ENCODE data around the gene LRRC7. TPM values are rescaled to one million over a fixed set of nuclear protein-coding genes. Genes with fewer than 3 reads are reported as not detected.

Gene LRRC7
- total and polyA plus RNA-seq, 4 donors = 6.1 TPM; not detected in 3

DNA sequence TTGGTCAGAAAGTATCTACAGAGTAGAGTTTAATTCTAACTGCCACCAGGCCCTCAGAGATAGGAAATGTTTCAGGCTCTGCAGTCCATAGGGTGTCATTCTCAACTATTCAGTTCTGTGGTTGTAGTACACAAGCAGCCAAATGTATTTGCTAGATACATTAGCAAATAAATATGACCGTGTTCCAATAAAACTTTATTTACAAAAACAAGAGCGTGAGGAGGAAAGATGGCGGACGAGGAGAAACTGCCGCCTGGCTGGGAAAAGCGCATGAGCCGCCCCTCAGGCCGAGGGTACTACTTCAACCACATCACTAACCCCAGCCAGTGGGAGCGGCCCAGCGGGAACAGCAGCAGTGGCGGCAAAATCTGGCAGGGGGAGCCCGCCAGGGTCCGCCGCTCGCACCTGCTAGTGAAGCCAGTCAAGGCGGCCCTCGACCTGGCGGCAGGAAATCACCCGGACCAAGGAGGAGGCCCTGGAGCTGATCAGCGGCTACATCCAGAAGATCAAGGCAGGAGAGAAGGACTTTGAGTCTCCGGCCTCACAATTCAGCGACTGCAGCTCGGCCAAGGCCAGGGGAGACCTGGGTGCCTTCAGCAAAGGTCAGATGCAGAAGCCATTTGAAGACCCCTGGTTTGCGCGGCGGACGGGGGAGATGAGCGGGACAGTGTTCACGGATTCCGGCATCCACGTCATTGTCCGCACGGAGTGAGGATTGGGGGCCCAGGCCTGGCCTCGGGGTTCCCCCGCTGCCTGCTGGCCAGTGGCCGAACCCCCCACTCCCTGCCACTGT is 351.6 kb downstream of the LRRC7 start:
- Histone ChIP-seq H3K4me1 (ENCODE audit: control insufficient read depth in 5 of 5, insufficient read depth in 5 of 5, low read length in 5 of 5) (peaks cover 0 to 15% (median 0%) of the 10 kb centered on the region in 5 donors), H3K9ac (ENCODE audit: insufficient read depth in 1 of 2, low read length in 2 of 2) (no peak overlapping the region), H3K36me3 (ENCODE audit: control insufficient read depth in 4 of 4, insufficient read depth in 4 of 4, low read length in 4 of 4) (no peaks in the 10 kb centered on the region), H3K27ac (ENCODE audit: low read depth in 1 of 2, low read length in 1 of 2) (no peak overlapping the region), H3K9me3 (ENCODE audit: control insufficient read depth in 4 of 4, insufficient read depth in 3 of 4, low read length in 3 of 4) (peaks cover 0 to 5% (median 2%) of the 10 kb centered on the region in 4 donors), H3K27me3 (ENCODE audit: control insufficient read depth in 3 of 3, insufficient read depth in 3 of 3, low read length in 2 of 3) (no peaks in the 10 kb centered on the region), H3K4me3 (no peak overlapping the region)
- no peak for ATAC-seq (ENCODE audit: insufficient read depth, low FRiP score)
- WGBS, 2 donors = 97% methylated on average over 36 of the region's 36 CpGs
- no peak for DNase-seq
- TF ChIP-seq, protein P1, sequence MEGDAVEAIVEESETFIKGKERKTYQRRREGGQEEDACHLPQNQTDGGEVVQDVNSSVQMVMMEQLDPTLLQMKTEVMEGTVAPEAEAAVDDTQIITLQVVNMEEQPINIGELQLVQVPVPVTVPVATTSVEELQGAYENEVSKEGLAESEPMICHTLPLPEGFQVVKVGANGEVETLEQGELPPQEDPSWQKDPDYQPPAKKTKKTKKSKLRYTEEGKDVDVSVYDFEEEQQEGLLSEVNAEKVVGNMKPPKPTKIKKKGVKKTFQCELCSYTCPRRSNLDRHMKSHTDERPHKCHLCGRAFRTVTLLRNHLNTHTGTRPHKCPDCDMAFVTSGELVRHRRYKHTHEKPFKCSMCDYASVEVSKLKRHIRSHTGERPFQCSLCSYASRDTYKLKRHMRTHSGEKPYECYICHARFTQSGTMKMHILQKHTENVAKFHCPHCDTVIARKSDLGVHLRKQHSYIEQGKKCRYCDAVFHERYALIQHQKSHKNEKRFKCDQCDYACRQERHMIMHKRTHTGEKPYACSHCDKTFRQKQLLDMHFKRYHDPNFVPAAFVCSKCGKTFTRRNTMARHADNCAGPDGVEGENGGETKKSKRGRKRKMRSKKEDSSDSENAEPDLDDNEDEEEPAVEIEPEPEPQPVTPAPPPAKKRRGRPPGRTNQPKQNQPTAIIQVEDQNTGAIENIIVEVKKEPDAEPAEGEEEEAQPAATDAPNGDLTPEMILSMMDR (IDR thresholded peaks at IDR 0.05; ENCODE audit: control extremely low read depth, extremely low read depth) = no peak

DNA sequence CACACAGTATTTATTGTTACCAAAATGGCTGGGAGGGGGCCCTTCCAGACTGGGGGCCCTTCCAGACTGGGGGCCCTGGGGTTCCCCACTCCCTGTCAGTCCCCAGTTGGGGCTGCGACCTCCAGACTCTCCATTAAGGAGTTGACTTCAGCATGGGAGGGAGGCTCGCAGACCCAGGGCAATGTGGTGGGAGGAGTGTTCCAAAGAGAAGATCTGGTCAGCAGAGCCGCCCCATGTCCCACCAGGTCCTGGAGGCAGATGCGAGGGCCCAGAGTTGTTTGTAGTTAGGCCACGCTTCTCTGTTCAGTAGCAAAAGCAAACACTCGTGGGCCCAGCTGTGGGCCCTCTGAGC is 352.2 kb downstream of the LRRC7 start:
- TF ChIP-seq, protein P1 (IDR thresholded peaks at IDR 0.05; ENCODE audit: control extremely low read depth, extremely low read depth) = no peak
- peaks cover 0 to 9% (median 0%) of the 10 kb centered on the region in 5 donors for H3K4me1 ChIP-seq (ENCODE audit: control insufficient read depth in 5 of 5, insufficient read depth in 5 of 5, low read length in 5 of 5)
- no peak for DNase-seq

GRCh38 chr1:69920426-69920825 is 352.7 kb downstream of the LRRC7 start:
- WGBS, 2 donors = 87 to 94% methylated on average over 1 of the region's 1 CpG
- Histone ChIP-seq H3K4me3 (no peak overlapping the region), H3K36me3 (ENCODE audit: control insufficient read depth in 4 of 4, insufficient read depth in 4 of 4, low read length in 4 of 4) (no peaks in the 10 kb centered on the region), H3K9ac (ENCODE audit: insufficient read depth in 1 of 2, low read length in 2 of 2) (no peak overlapping the region), H3K9me3 (ENCODE audit: control insufficient read depth in 4 of 4, insufficient read depth in 3 of 4, low read length in 3 of 4) (peaks cover 0 to 5% (median 2%) of the 10 kb centered on the region in 4 donors), H3K27ac (ENCODE audit: low read depth in 1 of 2, low read length in 1 of 2) (no peak overlapping the region), H3K4me1 (ENCODE audit: control insufficient read depth in 5 of 5, insufficient read depth in 5 of 5, low read length in 5 of 5) (peaks cover 0 to 4% (median 0%) of the 10 kb centered on the region in 5 donors), H3K27me3 (ENCODE audit: control insufficient read depth in 3 of 3, insufficient read depth in 3 of 3, low read length in 2 of 3) (no peaks in the 10 kb centered on the region)
- ATAC-seq (ENCODE audit: insufficient read depth, low FRiP score) (no peak), DNase-seq (no peak)
- TF ChIP-seq, protein P1 (IDR thresholded peaks at IDR 0.05; ENCODE audit: control extremely low read depth, extremely low read depth) = no peak

More for the DNA sequence above, 352.2 kb downstream of the LRRC7 start:
- Histone ChIP-seq H3K9ac (ENCODE audit: insufficient read depth in 1 of 2, low read length in 2 of 2) (no peak overlapping the region), H3K4me3 (no peak overlapping the region), H3K9me3 (ENCODE audit: control insufficient read depth in 4 of 4, insufficient read depth in 3 of 4, low read length in 3 of 4) (peaks cover 0 to 5% (median 2%) of the 10 kb centered on the region in 4 donors), H3K27ac (ENCODE audit: low read depth in 1 of 2, low read length in 1 of 2) (no peak overlapping the region), H3K27me3 (ENCODE audit: control insufficient read depth in 3 of 3, insufficient read depth in 3 of 3, low read length in 2 of 3) (no peaks in the 10 kb centered on the region), H3K36me3 (ENCODE audit: control insufficient read depth in 4 of 4, insufficient read depth in 4 of 4, low read length in 4 of 4) (no peaks in the 10 kb centered on the region)
- no peak for ATAC-seq (ENCODE audit: insufficient read depth, low FRiP score)
- WGBS, 2 donors = 91 to 95% methylated on average over 6 of the region's 6 CpGs

All from lung (tissue), 12 donors.